Activated CD4-positive, CD25-positive, alpha-beta regulatory T cell treated with anti-CD3 and anti-CD28 coated beads, Interleukin-2, amount 50 U/mL, for 72 hours (primary cell): ENCODE results near the gene FKBP10.
"Not testable (repeated sequence)": the region's sequence is repeated elsewhere in the genome, so short reads cannot be mapped to it uniquely, and the experiment has no call there.

Source experiments
- DNase-seq: peaks from one replicate; pipeline ENCODE4 v3.0.0; 2021

FKBP10 gene, protein sequence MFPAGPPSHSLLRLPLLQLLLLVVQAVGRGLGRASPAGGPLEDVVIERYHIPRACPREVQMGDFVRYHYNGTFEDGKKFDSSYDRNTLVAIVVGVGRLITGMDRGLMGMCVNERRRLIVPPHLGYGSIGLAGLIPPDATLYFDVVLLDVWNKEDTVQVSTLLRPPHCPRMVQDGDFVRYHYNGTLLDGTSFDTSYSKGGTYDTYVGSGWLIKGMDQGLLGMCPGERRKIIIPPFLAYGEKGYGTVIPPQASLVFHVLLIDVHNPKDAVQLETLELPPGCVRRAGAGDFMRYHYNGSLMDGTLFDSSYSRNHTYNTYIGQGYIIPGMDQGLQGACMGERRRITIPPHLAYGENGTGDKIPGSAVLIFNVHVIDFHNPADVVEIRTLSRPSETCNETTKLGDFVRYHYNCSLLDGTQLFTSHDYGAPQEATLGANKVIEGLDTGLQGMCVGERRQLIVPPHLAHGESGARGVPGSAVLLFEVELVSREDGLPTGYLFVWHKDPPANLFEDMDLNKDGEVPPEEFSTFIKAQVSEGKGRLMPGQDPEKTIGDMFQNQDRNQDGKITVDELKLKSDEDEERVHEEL

DNA sequence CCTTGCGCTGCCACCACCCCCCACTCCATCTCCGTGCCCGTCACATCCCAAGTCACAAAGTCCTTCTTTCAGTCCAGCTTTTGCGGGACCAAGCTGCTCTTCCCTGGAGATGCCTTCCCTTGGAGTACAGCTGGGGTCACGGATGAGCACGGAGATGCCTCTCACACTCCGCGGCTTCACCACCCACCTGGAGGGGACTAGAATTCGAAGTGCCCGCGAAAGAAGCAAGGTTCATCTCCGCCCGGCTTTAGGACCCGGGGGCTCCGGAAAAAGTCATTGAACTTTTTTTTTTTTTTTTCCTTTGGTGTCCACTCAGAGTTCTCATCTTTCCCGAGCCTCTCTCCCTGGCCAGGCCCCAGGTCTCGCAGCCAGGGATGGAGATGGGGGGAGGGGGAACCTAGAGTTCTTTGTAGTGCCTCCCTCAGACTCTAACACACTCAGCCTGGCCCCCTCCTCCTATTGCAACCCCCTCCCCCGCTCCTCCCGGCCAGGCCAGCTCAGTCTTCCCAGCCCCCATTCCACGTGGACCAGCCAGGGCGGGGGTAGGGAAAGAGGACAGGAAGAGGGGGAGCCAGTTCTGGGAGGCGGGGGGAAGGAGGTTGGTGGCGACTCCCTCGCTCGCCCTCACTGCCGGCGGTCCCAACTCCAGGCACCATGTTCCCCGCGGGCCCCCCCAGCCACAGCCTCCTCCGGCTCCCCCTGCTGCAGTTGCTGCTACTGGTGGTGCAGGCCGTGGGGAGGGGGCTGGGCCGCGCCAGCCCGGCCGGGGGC lies at the start of gene FKBP10:
Gene FKBP10 (plus strand): TSS at position 624 of the 771 bp plus-strand sequence. CDS start 31 bp downstream, at position 655.
- DNase-seq = no peak

DNA sequence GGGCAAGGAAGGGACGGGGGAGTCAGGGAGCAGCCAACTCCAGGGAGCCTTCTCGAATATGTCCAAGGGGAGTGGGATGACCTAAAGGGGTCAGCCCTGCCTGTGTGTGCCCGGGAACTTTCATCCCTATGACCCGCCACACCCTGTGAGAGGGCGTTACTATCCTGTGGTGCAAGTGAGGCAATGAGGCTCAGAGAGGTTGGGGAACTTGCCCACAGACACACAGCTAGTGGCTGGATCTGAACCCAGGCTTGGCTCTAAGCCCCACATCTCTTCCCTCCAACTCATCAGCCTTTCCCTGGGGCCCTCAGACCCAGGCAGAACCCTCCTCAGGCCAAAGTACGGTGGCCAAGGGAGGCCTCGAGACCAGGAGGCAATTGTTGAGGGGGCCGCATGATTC lies 49.5 kb upstream of the FKBP10 start:
- no peak for DNase-seq

DNA sequence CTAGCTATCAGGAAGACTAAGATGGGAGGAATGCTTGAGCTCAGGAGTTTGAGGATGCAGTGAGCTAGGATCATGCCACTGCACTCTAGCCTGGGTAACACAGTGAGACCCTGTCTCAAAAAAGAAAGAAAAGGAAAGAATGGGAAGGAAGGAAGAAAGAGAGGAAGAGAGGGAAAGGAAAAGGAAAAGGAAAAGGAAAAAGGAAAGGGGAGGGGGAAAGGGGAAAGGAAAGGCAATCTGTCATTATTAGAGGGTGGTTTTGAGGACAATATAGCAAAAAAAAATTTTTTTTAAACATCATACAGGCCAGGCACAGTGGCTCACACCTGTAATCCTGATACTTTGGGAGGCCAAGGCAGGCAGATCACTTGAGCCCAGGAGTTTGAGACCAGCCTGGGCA lies 46.7 kb upstream of the FKBP10 start:
- no peak for DNase-seq

DNA sequence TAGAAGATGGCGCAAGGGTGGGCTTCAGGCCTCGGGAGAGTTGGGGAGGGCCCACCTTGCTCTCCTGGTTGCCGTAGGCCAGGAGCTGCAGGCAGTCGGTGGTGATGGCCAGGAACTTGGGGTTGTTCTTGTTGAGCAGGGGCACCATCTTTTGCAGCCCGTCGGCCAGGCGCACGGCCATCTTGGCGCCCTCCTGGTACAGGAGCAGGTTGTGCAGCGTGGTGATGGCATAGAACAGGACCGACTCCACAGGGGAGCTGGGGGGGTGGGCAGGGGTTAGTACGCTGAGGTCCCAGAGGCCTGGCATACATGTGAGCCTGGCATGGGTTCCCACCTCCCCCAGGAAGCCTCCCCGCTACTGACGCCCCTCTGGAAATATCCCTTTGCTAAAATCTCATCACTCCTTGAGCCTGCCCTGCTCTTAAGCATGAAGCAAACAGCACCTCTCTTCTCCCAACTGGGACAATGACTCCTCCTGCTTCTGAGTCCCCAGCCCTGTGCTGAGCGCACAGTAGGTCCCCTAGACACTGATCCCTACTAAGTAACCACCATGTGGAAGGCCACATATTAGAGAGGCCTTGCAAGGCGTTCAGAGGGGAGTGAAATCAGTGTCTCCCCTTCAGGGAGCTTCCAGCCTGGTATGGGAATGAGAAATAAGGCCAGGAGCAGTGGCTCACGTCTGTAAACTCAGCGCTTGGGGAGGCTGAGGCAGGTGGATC lies 45.3 kb upstream of the FKBP10 start:
- DNase-seq = no peak

DNA sequence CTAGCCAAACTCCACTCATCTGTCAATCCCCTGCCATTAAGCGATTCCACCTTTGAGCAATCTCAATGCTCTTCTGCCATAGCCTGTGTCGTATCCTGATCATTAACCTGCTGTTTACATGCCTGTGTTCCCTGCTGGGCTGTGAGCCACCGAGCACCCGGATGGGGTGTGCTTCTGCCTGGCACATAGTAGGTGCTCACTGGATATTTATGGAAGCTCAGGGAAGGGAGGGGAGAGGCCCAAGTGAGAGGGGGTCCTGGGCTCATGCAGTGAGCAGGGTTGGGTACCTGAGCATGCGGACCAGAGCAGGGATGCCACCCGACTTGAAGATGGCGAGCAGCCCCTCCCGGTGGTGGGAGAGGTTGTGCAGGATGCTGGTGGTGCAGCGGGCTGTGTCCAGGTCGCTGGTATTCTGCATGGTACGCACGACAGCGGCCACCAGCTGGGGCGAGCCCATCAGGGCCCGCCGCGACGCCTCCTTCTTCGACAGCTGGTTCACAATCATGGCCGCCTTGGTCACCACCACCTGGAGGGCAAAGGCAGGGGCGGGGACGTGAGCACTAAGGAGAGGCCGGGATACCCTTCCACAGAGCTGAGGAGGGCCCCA lies 44.0 kb upstream of the FKBP10 start:
- DNase-seq = no peak

DNA sequence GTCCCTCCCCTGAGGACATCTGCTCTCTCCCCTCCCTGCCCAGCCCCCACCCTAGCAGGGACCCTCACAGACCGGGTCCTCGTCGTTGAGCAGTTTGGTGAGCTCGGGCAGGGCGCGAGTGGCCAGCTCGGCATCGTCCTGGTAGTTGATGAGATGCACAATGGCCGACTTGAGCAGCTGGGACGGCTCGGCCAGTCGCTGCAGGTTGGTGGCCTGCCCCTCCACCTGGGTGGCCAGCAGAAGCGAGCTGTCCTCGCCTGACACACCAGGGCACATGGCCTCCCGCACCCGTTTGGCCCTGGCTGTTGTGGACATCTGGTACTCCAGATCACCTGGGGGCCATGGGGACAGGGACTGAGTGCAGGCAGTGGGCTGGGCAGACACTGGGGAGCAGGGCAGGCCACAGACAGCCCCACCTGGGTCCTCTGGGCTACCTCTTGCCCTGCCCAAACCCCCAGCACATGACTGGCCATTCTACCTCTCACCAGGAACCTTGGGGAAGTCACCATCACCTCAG lies 43.4 kb upstream of the FKBP10 start:
- no peak for DNase-seq

DNA sequence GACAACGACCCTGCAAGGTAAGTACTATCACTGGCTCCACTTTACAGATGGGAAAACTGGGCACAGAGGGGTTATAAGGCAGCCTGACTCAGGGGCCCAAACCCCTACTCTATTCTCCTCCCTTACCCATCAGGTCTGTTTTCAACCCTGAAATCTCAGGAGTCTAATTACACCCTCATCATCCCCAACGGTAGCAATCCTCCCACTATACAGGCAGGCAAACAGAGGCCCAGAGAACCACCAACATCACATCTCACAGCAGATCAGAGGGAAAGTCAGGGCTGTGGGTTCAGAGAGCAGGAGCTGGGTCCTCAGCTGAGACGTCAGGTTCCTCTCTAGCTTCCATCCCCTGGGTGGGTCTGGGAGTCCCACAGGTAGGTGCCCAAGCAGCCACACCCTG lies 42.8 kb upstream of the FKBP10 start:
- no peak for DNase-seq

DNA sequence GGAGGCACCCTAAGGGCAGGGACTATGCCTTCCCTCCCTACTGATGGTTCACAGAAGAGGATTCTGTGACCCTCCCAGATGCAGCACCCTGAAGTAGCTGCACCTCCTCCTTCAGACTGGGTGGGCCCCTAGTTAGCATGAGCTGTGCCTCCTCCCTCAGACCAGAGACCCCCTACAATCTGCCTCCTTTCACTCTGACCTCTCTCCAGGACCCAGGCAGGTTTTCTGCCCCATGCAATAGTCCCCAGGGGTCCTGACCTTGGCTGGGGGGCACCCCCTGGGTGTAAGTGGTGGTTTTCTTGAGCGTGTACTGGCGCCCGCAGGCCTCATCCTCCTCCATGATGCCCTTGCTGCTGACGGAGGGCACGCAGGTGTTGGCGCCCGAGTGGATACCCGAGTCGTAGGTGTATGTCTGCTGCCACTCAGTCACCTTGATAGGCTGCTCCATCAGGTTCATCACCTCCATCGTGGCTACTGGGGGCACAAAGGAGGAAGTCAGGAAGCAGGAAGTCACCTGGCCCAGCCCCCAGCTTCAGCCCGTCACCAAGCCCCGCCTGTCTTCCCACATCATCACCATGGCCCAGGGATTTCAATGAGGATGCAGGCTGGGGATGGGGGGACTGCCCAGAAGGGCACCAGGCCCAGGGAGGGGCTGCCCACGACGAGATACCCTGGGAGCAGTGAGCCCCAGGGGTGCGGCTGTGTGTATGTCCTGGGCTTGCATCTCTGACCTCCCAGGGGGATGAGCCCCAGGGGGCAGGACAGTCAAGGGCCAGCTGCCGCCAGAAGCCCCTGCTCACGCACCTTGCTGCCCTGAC lies 41.2 kb upstream of the FKBP10 start:
- DNase-seq = no peak

DNA sequence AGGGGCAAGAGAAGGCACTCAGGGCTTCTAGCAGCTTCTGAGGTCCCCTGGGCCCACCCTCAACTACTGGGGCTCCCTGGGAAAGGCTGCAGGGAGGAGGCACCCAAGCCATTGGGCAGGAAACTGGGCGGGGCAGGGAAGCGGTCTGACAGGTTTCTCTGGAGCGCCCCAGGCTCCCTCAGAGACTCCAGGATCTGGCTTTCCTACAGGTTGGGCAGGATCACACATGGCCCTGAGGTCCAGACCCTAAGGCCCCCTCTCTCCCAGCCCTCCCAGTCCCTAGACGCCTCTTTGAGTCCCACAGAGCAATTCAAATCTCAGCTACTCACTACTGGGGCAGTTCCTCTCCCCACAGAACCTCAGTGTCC lies 40.6 kb upstream of the FKBP10 start:
- DNase-seq = no peak

DNA sequence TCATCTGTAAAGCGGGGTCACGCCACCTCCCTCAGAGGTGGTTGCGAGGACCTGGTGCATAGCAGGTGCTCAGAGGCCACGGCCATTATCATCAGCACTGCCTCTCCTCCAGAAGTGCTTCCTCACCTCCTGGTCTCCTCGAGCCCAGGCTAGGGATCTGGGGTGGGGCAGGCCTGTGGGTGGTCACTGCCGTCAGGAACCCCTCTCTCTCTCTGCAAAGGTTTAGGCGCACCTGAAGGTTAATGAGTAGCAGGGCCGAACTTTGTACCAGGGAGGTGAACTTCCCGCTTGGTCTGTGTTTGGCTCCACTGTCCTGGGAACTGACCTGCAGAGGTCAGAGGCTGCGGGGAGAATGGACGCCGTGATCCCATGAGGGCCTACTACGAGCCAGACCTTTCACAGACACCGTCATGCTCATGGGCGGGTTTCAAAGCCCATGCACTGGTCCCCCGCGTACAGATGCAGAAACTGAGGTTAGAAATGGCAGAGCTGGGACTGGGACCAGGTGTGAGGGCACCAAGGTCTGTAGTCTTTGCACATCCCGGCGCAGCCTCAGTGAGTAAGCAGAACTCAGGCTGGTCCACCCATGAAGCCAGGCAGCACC lies 40.1 kb upstream of the FKBP10 start:
- DNase-seq = no peak

DNA sequence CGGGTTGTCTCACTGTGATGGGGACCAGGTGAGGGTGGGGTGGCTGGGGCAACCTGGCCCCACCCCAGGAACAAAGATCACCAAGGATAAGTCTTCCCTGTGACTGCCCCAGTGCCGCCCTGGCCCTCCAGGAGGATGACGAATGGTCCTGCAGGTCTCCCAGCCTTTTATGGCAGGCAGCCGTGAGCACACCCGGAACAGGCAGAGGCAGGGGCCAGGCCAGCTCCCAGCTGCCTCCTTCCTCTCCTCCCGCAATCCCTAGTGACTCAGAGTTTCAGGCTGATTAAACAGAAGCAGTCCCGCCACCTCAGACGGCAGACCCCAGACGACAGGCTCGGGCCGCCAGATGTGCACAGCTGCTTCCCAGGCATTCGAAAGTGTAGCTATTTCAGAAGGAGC lies 39.6 kb upstream of the FKBP10 start:
- DNase-seq = no peak

DNA sequence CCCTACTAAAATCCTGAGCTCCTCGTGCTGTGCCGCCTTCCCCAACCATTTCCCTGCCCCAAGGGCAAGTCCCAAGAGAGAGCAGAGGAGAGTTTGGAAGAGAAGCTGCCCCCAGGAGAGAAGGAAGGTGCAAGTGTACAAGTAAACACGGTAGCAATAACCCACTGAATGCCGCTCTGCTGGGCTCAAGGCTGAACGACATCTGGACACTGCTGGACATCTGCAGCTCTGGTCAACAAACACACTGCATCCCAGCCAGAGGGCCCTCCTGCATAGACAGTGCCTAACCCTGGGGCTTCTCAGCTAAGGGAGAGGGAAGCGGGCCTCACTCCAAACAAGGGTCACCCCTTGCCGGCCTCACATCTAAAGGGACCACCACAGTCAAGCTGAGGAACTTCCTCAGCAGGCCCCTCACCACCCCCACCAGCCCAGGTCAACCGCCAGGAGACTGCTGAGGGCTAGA lies 39.0 kb upstream of the FKBP10 start:
- no peak for DNase-seq

DNA sequence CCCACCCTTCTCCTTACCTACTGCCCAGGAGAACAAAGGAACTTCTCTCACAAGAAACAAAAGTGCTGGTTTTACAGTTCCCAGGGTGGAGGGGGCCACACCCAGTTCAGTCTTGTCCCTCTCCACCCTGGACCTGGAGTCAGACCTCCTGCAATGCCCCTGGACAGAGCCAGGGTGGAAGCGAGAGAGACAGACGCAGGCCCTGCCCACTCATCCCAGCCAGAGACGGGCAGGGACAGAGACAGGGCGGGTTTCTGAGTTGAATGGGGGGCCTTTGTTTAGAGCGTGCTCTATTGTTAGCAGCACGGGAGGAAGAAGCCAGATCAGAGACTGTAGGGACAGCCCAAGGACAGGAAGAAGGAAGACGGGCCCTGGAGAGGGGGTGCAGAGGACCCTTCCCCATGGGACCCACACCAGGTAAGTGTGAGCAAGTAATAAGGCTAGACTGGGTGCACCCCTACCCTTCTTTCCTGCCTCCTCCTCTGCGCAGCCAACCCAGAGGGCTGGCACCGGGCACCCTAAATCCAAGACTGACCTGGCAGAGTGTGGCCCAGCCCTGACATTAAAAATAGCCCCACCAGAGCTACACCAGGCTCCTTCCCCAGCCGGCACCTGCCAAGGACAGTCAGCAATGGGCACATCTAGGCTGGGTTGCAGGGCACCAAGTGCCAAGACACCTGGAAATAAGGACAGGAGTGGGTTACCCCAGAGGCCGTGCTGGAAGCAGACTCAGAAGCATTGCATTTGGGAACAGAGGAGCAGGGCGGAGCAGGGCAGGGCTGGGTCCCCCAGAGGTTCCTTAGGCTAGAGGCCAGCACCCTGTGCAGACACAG lies 37.2 kb upstream of the FKBP10 start:
- DNase-seq = no peak

DNA sequence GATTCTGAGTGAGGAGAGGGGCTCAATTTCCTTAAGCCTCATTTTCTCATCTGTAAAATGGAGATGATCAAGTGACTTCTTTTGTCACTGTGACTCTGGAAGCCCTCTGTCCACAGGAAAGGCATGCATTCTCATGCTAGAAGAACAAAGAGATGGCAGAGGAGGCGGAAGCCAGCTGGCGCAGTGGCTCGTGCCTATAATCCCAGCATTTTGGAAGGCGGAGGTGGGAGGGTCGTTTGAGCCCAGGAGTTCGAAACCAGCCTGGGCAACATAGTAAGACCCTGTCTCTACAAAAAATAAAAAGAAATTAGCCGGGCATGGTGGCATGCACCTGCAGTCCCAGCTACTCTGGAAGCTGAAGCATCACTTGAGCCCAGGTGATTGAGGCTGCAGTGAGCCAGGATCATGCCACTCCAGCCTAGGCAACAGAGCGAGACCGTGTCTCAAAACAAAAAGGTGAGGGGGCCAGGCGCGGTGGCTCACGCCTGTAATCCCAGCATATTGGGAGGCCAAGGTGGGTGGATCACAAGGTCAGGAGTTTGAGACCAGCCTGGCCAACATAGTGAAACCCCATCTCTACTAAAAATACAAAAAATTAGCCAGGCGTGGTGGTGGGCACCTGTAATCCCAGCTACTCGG lies 36.4 kb upstream of the FKBP10 start:
- not testable (repeated sequence) for DNase-seq

DNA sequence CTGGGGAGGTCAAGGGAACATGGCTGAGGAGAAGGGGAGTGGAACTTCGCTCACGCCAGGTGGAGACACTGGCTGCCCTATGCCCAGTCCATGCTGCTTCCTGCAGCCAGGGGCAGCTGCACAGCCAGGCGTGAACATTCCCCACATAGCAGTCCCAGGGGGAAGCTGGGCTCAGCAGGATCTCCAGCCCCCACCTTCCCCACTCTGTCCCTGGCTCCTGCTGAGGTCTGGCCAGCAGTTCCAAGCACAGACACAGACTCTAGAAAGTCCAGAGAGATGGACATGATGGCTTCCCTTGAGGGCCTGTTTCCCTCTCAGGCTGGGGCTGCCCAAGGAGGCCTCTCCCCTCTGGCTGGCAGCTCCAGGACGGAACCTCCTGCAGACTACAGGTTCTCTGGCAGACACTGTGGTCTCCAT lies 35.6 kb upstream of the FKBP10 start:
- no peak for DNase-seq

DNA sequence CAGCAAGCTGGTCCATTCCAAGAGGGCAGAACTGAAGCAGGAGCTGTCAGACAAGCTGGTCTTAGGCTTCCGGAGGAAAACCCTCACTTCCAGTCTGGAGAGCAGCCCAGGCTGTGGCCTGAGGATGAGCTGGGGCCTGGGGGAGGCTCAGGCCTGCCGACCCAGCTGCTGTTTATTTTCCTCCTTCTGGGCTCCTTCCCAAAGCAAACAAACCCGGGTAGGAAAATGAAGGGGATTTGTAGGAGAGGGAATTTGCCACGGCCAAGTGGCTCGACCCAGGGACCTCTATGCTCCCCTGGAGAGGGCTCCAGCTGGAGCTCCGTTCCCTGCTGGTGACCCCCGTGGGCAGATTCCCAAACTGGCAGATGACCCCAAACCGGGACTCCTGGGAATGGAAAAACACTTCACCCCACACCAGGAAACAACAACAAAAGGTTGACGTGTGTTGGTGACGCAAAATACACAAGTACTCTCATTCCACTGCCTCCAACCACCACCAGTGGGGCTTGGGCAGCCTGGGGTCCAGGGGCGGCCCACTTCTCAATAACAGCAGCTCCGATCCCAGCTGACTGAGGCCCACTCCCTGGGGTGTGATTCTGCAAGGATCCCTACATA lies 35.1 kb upstream of the FKBP10 start:
- DNase-seq = no peak

DNA sequence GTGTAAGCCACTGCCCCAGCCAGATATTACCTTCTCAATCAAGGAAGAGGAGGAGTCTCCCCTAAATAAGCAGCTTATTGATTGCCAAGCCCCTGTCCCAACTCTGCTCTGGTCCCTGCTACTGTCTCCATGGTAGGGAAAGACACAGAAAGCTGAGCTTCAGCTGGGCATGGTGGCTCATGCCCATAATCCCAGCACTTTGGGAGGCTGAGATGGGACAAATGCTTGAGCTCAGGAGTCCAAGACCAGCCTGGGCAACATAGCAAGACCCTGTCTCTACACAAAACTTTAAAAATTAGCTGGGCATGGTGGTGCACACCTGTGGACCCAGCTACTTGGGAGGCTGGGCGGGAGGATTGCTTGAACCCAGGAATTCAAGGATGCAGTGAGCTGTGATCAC lies 32.9 kb upstream of the FKBP10 start:
- DNase-seq = no peak

DNA sequence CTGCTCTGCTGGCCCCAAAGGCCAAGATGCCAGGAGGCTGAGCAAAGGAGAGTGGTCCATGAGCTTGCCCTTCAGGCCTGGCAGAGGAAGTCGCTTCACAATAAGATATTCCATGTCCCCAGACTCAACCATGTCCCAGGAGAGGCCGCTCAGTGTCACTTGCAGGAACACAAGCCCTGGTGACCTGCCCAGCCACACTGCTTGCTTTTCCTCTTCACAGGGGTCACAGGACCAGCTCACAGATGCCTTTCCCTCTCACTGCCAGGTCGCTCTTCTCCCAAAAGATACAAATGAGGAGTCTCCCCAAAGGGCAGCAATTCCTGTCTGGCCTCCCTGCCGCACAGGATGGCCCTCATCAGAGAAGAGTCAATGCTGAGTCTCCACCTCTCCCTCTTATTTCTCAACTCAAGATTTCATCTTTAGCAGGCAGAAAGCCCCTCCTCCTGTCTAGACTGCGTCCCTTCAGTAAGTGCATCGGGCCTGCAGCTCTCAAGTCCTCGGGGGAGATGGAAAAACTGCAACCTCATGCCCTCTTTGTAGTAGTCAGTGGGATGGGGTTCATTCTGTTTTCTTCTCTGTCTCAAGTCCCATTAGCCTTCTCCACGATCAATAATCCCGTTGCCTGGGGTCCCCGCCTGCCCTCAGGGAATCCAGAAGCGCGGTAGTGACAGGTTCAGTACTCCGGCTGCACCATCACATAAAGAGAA lies 31.2 kb upstream of the FKBP10 start:
- no peak for DNase-seq

DNA sequence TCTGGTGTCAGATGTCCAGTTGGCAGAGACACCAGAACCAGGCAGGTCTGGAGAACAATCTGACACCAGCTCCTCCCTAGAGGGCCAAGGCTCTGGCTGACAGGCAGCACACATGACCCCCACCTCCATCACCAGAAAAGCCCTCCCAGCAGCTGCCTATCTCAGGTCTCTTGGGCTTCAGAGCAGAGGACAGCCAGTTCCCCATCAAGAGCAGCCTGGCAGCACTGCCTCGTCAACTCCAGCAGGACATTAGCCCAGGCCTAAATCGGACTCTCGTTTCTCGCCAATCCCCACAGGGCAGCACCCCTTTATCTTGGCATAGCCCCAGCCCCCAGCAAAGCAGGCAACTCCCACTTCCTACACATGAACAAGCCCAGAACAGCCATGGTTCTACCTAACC lies 30.7 kb upstream of the FKBP10 start:
- no peak for DNase-seq
